WTC11 (cell line): ENCODE measurements around the gene STAU1. TPM values are rescaled to one million over a fixed set of nuclear protein-coding genes. Genes with fewer than 3 reads are reported as not detected.

Experiments used
- ATAC-seq: fragments of 200-7000 bp; cut with Tn5 transposase; 2 replicates; pipeline ENCODE4 v1.10.0; 2021; ENCODE audit warnings: mild to moderate bottlenecking, moderate library complexity
- CTCF ChIA-PET: fragments of 300-600 bp; sonication (Branson Sonifier 250); formaldehyde crosslinking; loops from one replicate; lab custom pipeline; 2021; ENCODE audit warnings: antibody characterized with exemption; lab: Charles Lee
- POLR2A ChIA-PET: fragments of 350-600 bp; sonication (Branson Sonifier 250); formaldehyde crosslinking; loops from one replicate; lab custom pipeline; 2021; ENCODE audit warnings: antibody characterized with exemption; lab: Charles Lee
- DNase-seq: peaks from one replicate; pipeline ENCODE4 v3.0.0; 2021; ENCODE audit warnings: low spot score
- H3K27ac Mint-ChIP-seq: 2 replicates; pipeline ENCODE4 v1.8.0; 2021; ENCODE audit warnings: mixed read lengths
- H3K27me3 Mint-ChIP-seq: 2 replicates; pipeline ENCODE4 v1.8.0; 2021; ENCODE audit warnings: low read depth, mild to moderate bottlenecking, moderate library complexity, mixed read lengths
- H3K36me3 Mint-ChIP-seq: 2 replicates; pipeline ENCODE4 v1.8.0; 2021; ENCODE audit warnings: mixed read lengths
- H3K4me1 Mint-ChIP-seq: 2 replicates; pipeline ENCODE4 v1.8.0; 2022; ENCODE audit warnings: mixed read lengths
- H3K4me3 Mint-ChIP-seq: 2 replicates; pipeline ENCODE4 v1.8.0; 2021; ENCODE audit warnings: mild to moderate bottlenecking, moderate library complexity, mixed read lengths
- H3K9me3 Mint-ChIP-seq: 2 replicates; pipeline ENCODE4 v1.8.0; 2021; ENCODE audit warnings: mixed read lengths
- FOXJ3 ChIP-seq: sonication (generic); formaldehyde crosslinking; IDR thresholded peaks from 2 replicates; pipeline ENCODE4 v1.9.0; 2021; ENCODE audit warnings: missing genetic modification reagents, mild to moderate bottlenecking, borderline replicate concordance
- FOXK1 ChIP-seq: sonication (generic); formaldehyde crosslinking; IDR thresholded peaks from 2 replicates; pipeline ENCODE4 v1.8.0; 2022; ENCODE audit warnings: mild to moderate bottlenecking, moderate library complexity, missing genetic modification reagents
- FOXP4 ChIP-seq: sonication (generic); formaldehyde crosslinking; IDR thresholded peaks from 2 replicates; pipeline ENCODE4 v1.8.0; 2022; ENCODE audit warnings: mild to moderate bottlenecking, missing genetic modification reagents
- JAZF1 ChIP-seq: fragments of 250-450 bp; sonication (Bioruptor Pico); IDR thresholded peaks from 2 replicates; pipeline ENCODE4 v1.9.0; 2021; ENCODE audit warnings: moderate library complexity, mild to moderate bottlenecking, inconsistent platforms
- MYBL2 ChIP-seq: sonication (generic); formaldehyde crosslinking; IDR thresholded peaks from 2 replicates; pipeline ENCODE4 v1.8.1; 2023; ENCODE audit warnings: mild to moderate bottlenecking, moderate library complexity, missing genetic modification reagents
- NR1H2 ChIP-seq: sonication (generic); formaldehyde crosslinking; IDR thresholded peaks from 2 replicates; pipeline ENCODE4 v1.9.0; 2021; ENCODE audit warnings: mild to moderate bottlenecking, moderate library complexity, missing genetic modification reagents
- OVOL2 ChIP-seq: fragments of 250-450 bp; sonication (Bioruptor Pico); IDR thresholded peaks from 2 replicates; pipeline ENCODE4 v1.9.0; 2021; ENCODE audit warnings: mild to moderate bottlenecking, borderline replicate concordance
- PRRX2 ChIP-seq: fragments of 250-450 bp; sonication (Bioruptor Pico); IDR thresholded peaks from 2 replicates; pipeline ENCODE4 v1.8.0; 2021; ENCODE audit warnings: mild to moderate bottlenecking
- SMAD4 ChIP-seq: sonication (generic); formaldehyde crosslinking; IDR thresholded peaks from 2 replicates; pipeline ENCODE4 v1.8.0; 2022; ENCODE audit warnings: mild to moderate bottlenecking, missing genetic modification reagents
- TCF7 ChIP-seq: sonication (generic); formaldehyde crosslinking; IDR thresholded peaks from 2 replicates; pipeline ENCODE4 v1.8.0; 2022; ENCODE audit warnings: mild to moderate bottlenecking, low read depth, missing genetic modification reagents, moderate library complexity
- USF2 ChIP-seq: sonication (generic); formaldehyde crosslinking; IDR thresholded peaks from 2 replicates; pipeline ENCODE4 v1.8.1; 2023; ENCODE audit warnings: mild to moderate bottlenecking, missing genetic modification reagents, moderate library complexity
- ZBTB21 ChIP-seq: sonication (generic); formaldehyde crosslinking; IDR thresholded peaks from 2 replicates; pipeline ENCODE4 v1.8.1; 2023; ENCODE audit warnings: mild to moderate bottlenecking, missing genetic modification reagents, borderline replicate concordance
- ZNF121 ChIP-seq: sonication (generic); formaldehyde crosslinking; IDR thresholded peaks from 2 replicates; pipeline ENCODE4 v1.8.0; 2023; ENCODE audit warnings: missing genetic modification reagents
- ZNF232 ChIP-seq: sonication (generic); formaldehyde crosslinking; IDR thresholded peaks from 2 replicates; pipeline ENCODE4 v1.8.0; 2022; ENCODE audit warnings: mild to moderate bottlenecking, missing genetic modification reagents
- ZNF396 ChIP-seq: fragments of 250-450 bp; sonication (Bioruptor Pico); IDR thresholded peaks from 2 replicates; pipeline ENCODE4 v1.8.0; 2021; ENCODE audit warnings: mild to moderate bottlenecking, moderate library complexity, borderline replicate concordance
- ZNF416 ChIP-seq: fragments of 250-450 bp; sonication (Bioruptor Pico); IDR thresholded peaks from 2 replicates; pipeline ENCODE4 v1.9.0; 2021; ENCODE audit warnings: mild to moderate bottlenecking, inconsistent platforms
- ZNF532 ChIP-seq: fragments of 250-450 bp; sonication (Bioruptor Pico); IDR thresholded peaks from 2 replicates; pipeline ENCODE4 v1.9.0; 2021; ENCODE audit warnings: mild to moderate bottlenecking, borderline replicate concordance
- ZNF671 ChIP-seq: fragments of 250-450 bp; sonication (Bioruptor Pico); IDR thresholded peaks from 2 replicates; pipeline ENCODE4 v1.8.0; 2021; ENCODE audit warnings: mild to moderate bottlenecking
- total RNA-seq: library from RNA; stranded (reverse); gene quantifications from 3 replicates; pipeline ENCODE4 v1.2.3, GENCODE V29; 2021
- TF ChIP-seq, protein P1 (sequence below): sonication (generic); formaldehyde crosslinking; IDR thresholded peaks from 2 replicates; pipeline ENCODE4 v1.8.1; 2023; ENCODE audit warnings: mild to moderate bottlenecking, missing genetic modification reagents
- TF ChIP-seq, protein P2 (sequence below): sonication (generic); formaldehyde crosslinking; IDR thresholded peaks from 2 replicates; pipeline ENCODE4 v1.8.0; 2023; ENCODE audit warnings: missing genetic modification reagents
- TF ChIP-seq, protein P3 (sequence below): sonication (generic); formaldehyde crosslinking; IDR thresholded peaks from 2 replicates; pipeline ENCODE4 v1.8.1; 2022; ENCODE audit warnings: low read depth, missing genetic modification reagents, borderline replicate concordance
- TF ChIP-seq, protein P4 (sequence below): fragments of 250-450 bp; sonication (Bioruptor Pico); IDR thresholded peaks from 2 replicates; pipeline ENCODE4 v1.9.0; 2021; ENCODE audit warnings: moderate library complexity, mild to moderate bottlenecking, inconsistent platforms, borderline replicate concordance
- TF ChIP-seq, protein P5 (sequence below): sonication (generic); formaldehyde crosslinking; IDR thresholded peaks from 2 replicates; pipeline ENCODE4 v1.8.1; 2023; ENCODE audit warnings: mild to moderate bottlenecking, moderate library complexity, missing genetic modification reagents

Gene STAU1
- total RNA-seq, 1 experiment from 2014 or later = 92.6 TPM

DNA sequence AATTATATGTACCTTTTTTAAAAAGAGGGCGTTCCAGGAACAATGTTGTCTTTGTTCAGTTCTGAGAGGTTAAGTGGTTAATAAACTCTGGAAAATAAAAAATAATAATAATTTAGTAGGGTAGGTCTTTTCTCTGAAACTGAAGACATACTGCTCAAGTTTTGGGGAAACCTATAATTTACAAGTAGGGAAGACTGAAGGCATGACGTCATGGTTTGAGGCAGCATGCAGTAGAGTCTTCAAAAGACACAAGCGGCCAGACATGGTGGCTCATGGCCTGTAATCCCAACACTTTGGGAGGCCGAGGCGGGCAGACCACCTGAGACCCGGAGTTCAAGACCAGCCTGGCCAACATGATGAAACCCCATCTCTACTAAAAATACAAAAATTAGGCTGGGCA, 14.0 kb downstream of the STAU1 start:
- peaks cover 5% of the 10 kb centered on the region for H3K4me1 Mint-ChIP-seq
- no peaks in the 10 kb centered on the region for H3K9me3 Mint-ChIP-seq
- H3K36me3 Mint-ChIP-seq = peaks cover 28% of the 10 kb centered on the region
- ChIA-PET POLR2A (no interaction called here), CTCF (no interaction called here)
- no peak overlapping the region for H3K27ac Mint-ChIP-seq
- no peak overlapping the region for H3K4me3 Mint-ChIP-seq
- ATAC-seq (no peak), DNase-seq (no peak)
- H3K27me3 Mint-ChIP-seq = no peaks in the 10 kb centered on the region
- TF ChIP-seq ZNF232 (CRISPR knock-in tag) (no peak), FOXJ3 (CRISPR knock-in tag) (no peak), TCF7 (no peak), JAZF1 (CRISPR knock-in tag) (no peak), FOXK1 (CRISPR knock-in tag) (no peak), ZNF121 (CRISPR knock-in tag) (no peak), MYBL2 (no peak), NR1H2 (CRISPR knock-in tag) (no peak), ZNF396 (CRISPR knock-in tag) (no peak), ZBTB21 (CRISPR knock-in tag) (no peak), ZNF532 (CRISPR knock-in tag) (no peak), PRRX2 (no peak), ZNF416 (no peak), SMAD4 (CRISPR knock-in tag) (no peak)
- TF ChIP-seq, protein P1, sequence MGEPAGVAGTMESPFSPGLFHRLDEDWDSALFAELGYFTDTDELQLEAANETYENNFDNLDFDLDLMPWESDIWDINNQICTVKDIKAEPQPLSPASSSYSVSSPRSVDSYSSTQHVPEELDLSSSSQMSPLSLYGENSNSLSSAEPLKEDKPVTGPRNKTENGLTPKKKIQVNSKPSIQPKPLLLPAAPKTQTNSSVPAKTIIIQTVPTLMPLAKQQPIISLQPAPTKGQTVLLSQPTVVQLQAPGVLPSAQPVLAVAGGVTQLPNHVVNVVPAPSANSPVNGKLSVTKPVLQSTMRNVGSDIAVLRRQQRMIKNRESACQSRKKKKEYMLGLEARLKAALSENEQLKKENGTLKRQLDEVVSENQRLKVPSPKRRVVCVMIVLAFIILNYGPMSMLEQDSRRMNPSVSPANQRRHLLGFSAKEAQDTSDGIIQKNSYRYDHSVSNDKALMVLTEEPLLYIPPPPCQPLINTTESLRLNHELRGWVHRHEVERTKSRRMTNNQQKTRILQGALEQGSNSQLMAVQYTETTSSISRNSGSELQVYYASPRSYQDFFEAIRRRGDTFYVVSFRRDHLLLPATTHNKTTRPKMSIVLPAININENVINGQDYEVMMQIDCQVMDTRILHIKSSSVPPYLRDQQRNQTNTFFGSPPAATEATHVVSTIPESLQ (CRISPR knock-in tag) = no peak
- TF ChIP-seq, protein P2, sequence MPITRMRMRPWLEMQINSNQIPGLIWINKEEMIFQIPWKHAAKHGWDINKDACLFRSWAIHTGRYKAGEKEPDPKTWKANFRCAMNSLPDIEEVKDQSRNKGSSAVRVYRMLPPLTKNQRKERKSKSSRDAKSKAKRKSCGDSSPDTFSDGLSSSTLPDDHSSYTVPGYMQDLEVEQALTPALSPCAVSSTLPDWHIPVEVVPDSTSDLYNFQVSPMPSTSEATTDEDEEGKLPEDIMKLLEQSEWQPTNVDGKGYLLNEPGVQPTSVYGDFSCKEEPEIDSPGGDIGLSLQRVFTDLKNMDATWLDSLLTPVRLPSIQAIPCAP (CRISPR knock-in tag) = no peak
- TF ChIP-seq, protein P3, sequence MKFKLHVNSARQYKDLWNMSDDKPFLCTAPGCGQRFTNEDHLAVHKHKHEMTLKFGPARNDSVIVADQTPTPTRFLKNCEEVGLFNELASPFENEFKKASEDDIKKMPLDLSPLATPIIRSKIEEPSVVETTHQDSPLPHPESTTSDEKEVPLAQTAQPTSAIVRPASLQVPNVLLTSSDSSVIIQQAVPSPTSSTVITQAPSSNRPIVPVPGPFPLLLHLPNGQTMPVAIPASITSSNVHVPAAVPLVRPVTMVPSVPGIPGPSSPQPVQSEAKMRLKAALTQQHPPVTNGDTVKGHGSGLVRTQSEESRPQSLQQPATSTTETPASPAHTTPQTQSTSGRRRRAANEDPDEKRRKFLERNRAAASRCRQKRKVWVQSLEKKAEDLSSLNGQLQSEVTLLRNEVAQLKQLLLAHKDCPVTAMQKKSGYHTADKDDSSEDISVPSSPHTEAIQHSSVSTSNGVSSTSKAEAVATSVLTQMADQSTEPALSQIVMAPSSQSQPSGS (CRISPR knock-in tag) = no peak
- TF ChIP-seq, protein P4, sequence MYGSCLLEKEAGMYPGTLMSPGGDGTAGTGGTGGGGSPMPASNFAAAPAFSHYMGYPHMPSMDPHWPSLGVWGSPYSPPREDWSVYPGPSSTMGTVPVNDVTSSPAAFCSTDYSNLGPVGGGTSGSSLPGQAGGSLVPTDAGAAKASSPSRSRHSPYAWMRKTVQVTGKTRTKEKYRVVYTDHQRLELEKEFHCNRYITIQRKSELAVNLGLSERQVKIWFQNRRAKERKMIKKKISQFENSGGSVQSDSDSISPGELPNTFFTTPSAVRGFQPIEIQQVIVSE (CRISPR knock-in tag) = no peak

GRCh38 chr20:49172413-49172812, 15.7 kb downstream of the STAU1 start:
- Mint-ChIP-seq H3K27ac (no peak overlapping the region), H3K36me3 (peaks cover 21% of the 10 kb centered on the region), H3K27me3 (no peaks in the 10 kb centered on the region), H3K9me3 (no peaks in the 10 kb centered on the region), H3K4me3 (no peak overlapping the region), H3K4me1 (peaks cover 18% of the 10 kb centered on the region)
- POLR2A ChIA-PET = no interaction called here
- CTCF ChIA-PET = no interaction called here
- DNase-seq = no peak
- ATAC-seq = no peak
- TF ChIP-seq ZNF671 (CRISPR knock-in tag) = no peak
- TF ChIP-seq, protein P5, sequence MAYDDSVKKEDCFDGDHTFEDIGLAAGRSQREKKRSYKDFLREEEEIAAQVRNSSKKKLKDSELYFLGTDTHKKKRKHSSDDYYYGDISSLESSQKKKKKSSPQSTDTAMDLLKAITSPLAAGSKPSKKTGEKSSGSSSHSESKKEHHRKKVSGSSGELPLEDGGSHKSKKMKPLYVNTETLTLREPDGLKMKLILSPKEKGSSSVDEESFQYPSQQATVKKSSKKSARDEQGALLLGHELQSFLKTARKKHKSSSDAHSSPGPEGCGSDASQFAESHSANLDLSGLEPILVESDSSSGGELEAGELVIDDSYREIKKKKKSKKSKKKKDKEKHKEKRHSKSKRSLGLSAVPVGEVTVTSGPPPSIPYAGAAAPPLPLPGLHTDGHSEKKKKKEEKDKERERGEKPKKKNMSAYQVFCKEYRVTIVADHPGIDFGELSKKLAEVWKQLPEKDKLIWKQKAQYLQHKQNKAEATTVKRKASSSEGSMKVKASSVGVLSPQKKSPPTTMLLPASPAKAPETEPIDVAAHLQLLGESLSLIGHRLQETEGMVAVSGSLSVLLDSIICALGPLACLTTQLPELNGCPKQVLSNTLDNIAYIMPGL (CRISPR knock-in tag) = no peak
- TF ChIP-seq FOXP4 = no peak
- TF ChIP-seq USF2 (CRISPR knock-in tag) = no peak
- TF ChIP-seq OVOL2 = no peak
